WI38 (cell line): ENCODE results near the gene CARD10.

ENCODE experiments used
- H3K4me3 ChIP-seq: 2 replicates; pipeline ENCODE4 v1.5.1; 2011; ENCODE audit warnings: low read depth, mild to moderate bottlenecking, control low read depth, low read length
- TF ChIP-seq, protein P1 (sequence below): IDR thresholded peaks from 2 replicates; pipeline ENCODE4 v1.5.1; 2012; ENCODE audit warnings: low read depth, mild to moderate bottlenecking, control low read depth, low read length

Gene CARD10

GRCh38 chr22:37559901-37560607, 40.8 kb upstream of the CARD10 start, which contains the start of gene CDC42EP1:
TSS of gene CDC42EP1 (plus strand) at chr22:37560480. CDS start at chr22:37566350, 5,870 bp downstream.
- TF ChIP-seq, protein P1, sequence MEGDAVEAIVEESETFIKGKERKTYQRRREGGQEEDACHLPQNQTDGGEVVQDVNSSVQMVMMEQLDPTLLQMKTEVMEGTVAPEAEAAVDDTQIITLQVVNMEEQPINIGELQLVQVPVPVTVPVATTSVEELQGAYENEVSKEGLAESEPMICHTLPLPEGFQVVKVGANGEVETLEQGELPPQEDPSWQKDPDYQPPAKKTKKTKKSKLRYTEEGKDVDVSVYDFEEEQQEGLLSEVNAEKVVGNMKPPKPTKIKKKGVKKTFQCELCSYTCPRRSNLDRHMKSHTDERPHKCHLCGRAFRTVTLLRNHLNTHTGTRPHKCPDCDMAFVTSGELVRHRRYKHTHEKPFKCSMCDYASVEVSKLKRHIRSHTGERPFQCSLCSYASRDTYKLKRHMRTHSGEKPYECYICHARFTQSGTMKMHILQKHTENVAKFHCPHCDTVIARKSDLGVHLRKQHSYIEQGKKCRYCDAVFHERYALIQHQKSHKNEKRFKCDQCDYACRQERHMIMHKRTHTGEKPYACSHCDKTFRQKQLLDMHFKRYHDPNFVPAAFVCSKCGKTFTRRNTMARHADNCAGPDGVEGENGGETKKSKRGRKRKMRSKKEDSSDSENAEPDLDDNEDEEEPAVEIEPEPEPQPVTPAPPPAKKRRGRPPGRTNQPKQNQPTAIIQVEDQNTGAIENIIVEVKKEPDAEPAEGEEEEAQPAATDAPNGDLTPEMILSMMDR = no peak
- H3K4me3 ChIP-seq = peak within 1 kb of the TSS; percentile 94

DNA sequence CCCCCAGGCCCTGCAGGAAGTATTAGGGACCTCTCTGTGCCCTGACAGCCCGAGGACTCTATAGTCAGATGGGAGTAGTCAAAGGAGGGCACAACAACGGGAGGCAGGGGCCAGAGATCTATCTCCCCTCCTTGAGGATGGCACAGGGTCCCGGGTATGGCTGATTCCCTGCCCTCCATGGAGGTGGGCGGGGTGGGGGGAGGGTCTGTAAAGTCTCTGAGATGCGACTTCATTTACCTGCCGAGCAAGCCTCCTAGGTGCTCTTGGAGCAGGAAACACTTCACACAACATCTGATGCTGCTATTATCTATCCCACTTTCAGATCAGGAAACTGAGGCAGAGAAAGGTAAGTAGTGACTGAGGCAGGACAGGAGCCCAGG, 40.3 kb upstream of the CARD10 start:
- H3K4me3 ChIP-seq = peak overlapping the region; percentile 51

GRCh38 chr22:37558815-37559214, 39.6 kb upstream of the CARD10 start:
- TF ChIP-seq, protein P1 = no peak

More for the DNA sequence above, 40.3 kb upstream of the CARD10 start:
- TF ChIP-seq, protein P1 = no peak

GRCh38 chr22:37557321-37558001, 38.2 kb upstream of the CARD10 start:
- TF ChIP-seq, protein P1 = no peak

More at GRCh38 chr22:37558815-37559214, 39.6 kb upstream of the CARD10 start:
- H3K4me3 ChIP-seq = no peak overlapping the region

GRCh38 chr22:37556710-37557109, 37.5 kb upstream of the CARD10 start:
- H3K4me3 ChIP-seq = no peak overlapping the region
- TF ChIP-seq, protein P1 = no peak

More at GRCh38 chr22:37557321-37558001, 38.2 kb upstream of the CARD10 start:
- no peak overlapping the region for H3K4me3 ChIP-seq

GRCh38 chr22:37555029-37555428, 35.8 kb upstream of the CARD10 start:
- TF ChIP-seq, protein P1 = no peak
- H3K4me3 ChIP-seq = no peak overlapping the region

GRCh38 chr22:37553725-37554124, 34.5 kb upstream of the CARD10 start:
- TF ChIP-seq, protein P1 = no peak
- H3K4me3 ChIP-seq = no peak overlapping the region
